ENCODE data around the gene SLC1A3. TPM values are rescaled to one million over a fixed set of nuclear protein-coding genes. Genes with fewer than 3 reads are reported as not detected.

Gene SLC1A3
- total and polyA plus RNA-seq, 10 of the 15 experiments (the other 5 are each of a cell fraction or from before 2014, with no cell fraction given), result 0.23 to 4.4 (median 3.3) TPM

GRCh38 chr5:36599986-36600779, 6.2 kb upstream of the SLC1A3 start:
- Histone ChIP-seq H4K20me1 (ENCODE audit: control insufficient read depth, insufficient read depth) (no peaks in the 10 kb centered on the region), H3K4me1 (ENCODE audit: control insufficient read depth, insufficient read depth, low read length) (no peaks in the 10 kb centered on the region), H3K27me3 (replicated peaks in 1 of 2; ENCODE audit: control insufficient read depth in 2 of 2, insufficient read depth in 2 of 2, low read length in 1 of 2) (no peaks in the 10 kb centered on the region), H2AFZ (ENCODE audit: control insufficient read depth, low read depth, low read length) (no peak overlapping the region), H3K27ac (ENCODE audit: control insufficient read depth, insufficient read depth) (no peak overlapping the region), H3K4me2 (ENCODE audit: control insufficient read depth, insufficient read depth) (no peak overlapping the region), H3K79me2 (ENCODE audit: control insufficient read depth, insufficient read depth, low read length) (no peaks in the 10 kb centered on the region), H3K9me3 (replicated peaks; ENCODE audit: control insufficient read depth, insufficient read depth, low read length) (no peaks in the 10 kb centered on the region), H3K4me3 (no peak overlapping the region), H3K36me3 (ENCODE audit: control insufficient read depth in 2 of 2, insufficient read depth in 2 of 2, low read length in 1 of 2) (no peaks in the 10 kb centered on the region), H3K9ac (ENCODE audit: control insufficient read depth, insufficient read depth, low read length) (no peak overlapping the region)
- ChIA-PET CTCF (interaction anchor here (0.6 kb wide), 1 partner anchor 141 kb away, joined by 3 read pairs; no protein-coding TSS in a partner anchor), SMC1A (ENCODE audit: uncharacterized antibody, unreplicated experiment) (no interaction called here), RAD21 (ENCODE audit: unreplicated experiment) (interaction anchor here (1.1 kb wide), 1 partner anchor 25 kb away, joined by 3 read pairs; no protein-coding TSS in a partner anchor), POLR2A (interaction anchor here (0.6 kb wide), 1 partner anchor 289 kb away, joined by 3 read pairs; no protein-coding TSS in a partner anchor)
- ATAC-seq (no peak), FAIRE-seq (no peak), DNase-seq (ENCODE audit: low read depth, low spot score) (no peak)
- intact Hi-C loops (cut with micrococcal nuclease; ENCODE audit: unreplicated experiment), result no loop called here
- in situ Hi-C loops (cut with MboI), result no loop called here
- BruUV-seq (replicated peaks), result no TSS peak
- 21% methylated on average over 6 of the region's 6 CpGs for WGBS (ENCODE audit: insufficient coverage, insufficient replicate concordance, low lambda C conversion rate, missing lambda C conversion rate)
- TF ChIP-seq BMI1 (IDR thresholded peaks at IDR 0.05; ENCODE audit: borderline replicate concordance), result no peak
- TF ChIP-seq POLR2AphosphoS5 (IDR thresholded peaks at IDR 0.05; ENCODE audit: low read length), result no peak
- no peak for TF ChIP-seq CEBPB (IDR thresholded peaks at IDR 0.05; ENCODE audit: borderline replicate concordance in 1 of 2, low read depth in 2 of 2, low read length in 2 of 2)
- TF ChIP-seq ZNF217 (IDR thresholded peaks at IDR 0.05), result no peak
- TF ChIP-seq CREM (IDR thresholded peaks at IDR 0.05; ENCODE audit: low read depth), result no peak
- TF ChIP-seq ZNF24 (IDR thresholded peaks at IDR 0.05), result no peak
- no peak for TF ChIP-seq NFYB (IDR thresholded peaks at IDR 0.05; ENCODE audit: insufficient read depth, low read depth, low read length)
- TF ChIP-seq NR2F1 (conservative IDR thresholded peaks at IDR 0.05), result no peak
- TF ChIP-seq SUZ12 (IDR thresholded peaks at IDR 0.05; ENCODE audit: unreplicated experiment), result no peak
- TF ChIP-seq SIX5 (IDR thresholded peaks at IDR 0.05; ENCODE audit: low read depth, low read length, severe bottlenecking), result no peak
- TF ChIP-seq NBN (IDR thresholded peaks at IDR 0.05), result no peak
- TF ChIP-seq RFX5 (IDR thresholded peaks at IDR 0.05; ENCODE audit: low read depth, low read length), result no peak
- TF ChIP-seq, protein P1, sequence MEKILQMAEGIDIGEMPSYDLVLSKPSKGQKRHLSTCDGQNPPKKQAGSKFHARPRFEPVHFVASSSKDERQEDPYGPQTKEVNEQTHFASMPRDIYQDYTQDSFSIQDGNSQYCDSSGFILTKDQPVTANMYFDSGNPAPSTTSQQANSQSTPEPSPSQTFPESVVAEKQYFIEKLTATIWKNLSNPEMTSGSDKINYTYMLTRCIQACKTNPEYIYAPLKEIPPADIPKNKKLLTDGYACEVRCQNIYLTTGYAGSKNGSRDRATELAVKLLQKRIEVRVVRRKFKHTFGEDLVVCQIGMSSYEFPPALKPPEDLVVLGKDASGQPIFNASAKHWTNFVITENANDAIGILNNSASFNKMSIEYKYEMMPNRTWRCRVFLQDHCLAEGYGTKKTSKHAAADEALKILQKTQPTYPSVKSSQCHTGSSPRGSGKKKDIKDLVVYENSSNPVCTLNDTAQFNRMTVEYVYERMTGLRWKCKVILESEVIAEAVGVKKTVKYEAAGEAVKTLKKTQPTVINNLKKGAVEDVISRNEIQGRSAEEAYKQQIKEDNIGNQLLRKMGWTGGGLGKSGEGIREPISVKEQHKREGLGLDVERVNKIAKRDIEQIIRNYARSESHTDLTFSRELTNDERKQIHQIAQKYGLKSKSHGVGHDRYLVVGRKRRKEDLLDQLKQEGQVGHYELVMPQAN (conservative IDR thresholded peaks at IDR 0.05), result no peak
- TF ChIP-seq ZBTB11 (CRISPR knock-in tag; IDR thresholded peaks at IDR 0.05), result no peak
